ENCODE measurements around the gene BET1. TPM values are rescaled to one million over a fixed set of nuclear protein-coding genes. Genes with fewer than 3 reads are reported as not detected.
"Not testable (repeated sequence)": the region's sequence is repeated elsewhere in the genome, so short reads cannot be mapped to it uniquely, and the experiment has no call there.

The BET1 gene
- total and polyA plus RNA-seq, 4 donors = 17.6 to 45.4 (median 20.7) TPM

DNA sequence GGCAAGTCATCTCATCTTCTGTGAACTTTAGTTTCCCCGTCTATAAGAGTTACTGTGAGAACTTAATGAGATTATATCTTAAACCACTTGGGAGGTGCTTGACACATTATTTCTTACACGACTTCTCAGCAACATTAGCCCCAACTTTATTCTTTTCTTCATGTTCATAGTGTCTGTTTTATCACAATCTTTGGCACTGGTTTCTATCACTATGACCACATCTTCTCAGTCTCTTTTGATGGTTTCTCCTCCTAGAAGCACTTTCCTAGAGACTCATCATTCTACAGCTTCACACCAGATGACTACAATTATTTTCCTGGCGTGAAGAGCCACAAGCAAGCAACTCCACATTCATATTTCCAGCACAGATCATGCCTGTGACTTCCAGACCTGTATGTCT lies 26.5 kb upstream of the BET1 start:
- DNase-seq = no peak
- ATAC-seq (ENCODE audit: insufficient read depth, low FRiP score) = no peak
- Histone ChIP-seq H3K36me3 (ENCODE audit: control insufficient read depth in 4 of 4, insufficient read depth in 4 of 4, low read length in 4 of 4) (no peaks in the 10 kb centered on the region), H3K4me1 (ENCODE audit: control insufficient read depth in 5 of 5, insufficient read depth in 5 of 5, low read length in 5 of 5) (no peaks in the 10 kb centered on the region), H3K9ac (ENCODE audit: insufficient read depth in 1 of 2, low read length in 2 of 2) (no peak overlapping the region), H3K4me3 (no peak overlapping the region), H3K27ac (ENCODE audit: low read depth in 1 of 2, low read length in 1 of 2) (no peak overlapping the region), H3K9me3 (ENCODE audit: control insufficient read depth in 4 of 4, insufficient read depth in 3 of 4, low read length in 3 of 4) (no peaks in the 10 kb centered on the region), H3K27me3 (ENCODE audit: control insufficient read depth in 3 of 3, insufficient read depth in 3 of 3, low read length in 2 of 3) (no peaks in the 10 kb centered on the region)
- 78 to 91% methylated on average over 3 of the region's 3 CpGs for WGBS, 2 donors
- TF ChIP-seq, protein P1, sequence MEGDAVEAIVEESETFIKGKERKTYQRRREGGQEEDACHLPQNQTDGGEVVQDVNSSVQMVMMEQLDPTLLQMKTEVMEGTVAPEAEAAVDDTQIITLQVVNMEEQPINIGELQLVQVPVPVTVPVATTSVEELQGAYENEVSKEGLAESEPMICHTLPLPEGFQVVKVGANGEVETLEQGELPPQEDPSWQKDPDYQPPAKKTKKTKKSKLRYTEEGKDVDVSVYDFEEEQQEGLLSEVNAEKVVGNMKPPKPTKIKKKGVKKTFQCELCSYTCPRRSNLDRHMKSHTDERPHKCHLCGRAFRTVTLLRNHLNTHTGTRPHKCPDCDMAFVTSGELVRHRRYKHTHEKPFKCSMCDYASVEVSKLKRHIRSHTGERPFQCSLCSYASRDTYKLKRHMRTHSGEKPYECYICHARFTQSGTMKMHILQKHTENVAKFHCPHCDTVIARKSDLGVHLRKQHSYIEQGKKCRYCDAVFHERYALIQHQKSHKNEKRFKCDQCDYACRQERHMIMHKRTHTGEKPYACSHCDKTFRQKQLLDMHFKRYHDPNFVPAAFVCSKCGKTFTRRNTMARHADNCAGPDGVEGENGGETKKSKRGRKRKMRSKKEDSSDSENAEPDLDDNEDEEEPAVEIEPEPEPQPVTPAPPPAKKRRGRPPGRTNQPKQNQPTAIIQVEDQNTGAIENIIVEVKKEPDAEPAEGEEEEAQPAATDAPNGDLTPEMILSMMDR (IDR thresholded peaks at IDR 0.05; ENCODE audit: control extremely low read depth, extremely low read depth) = no peak

DNA sequence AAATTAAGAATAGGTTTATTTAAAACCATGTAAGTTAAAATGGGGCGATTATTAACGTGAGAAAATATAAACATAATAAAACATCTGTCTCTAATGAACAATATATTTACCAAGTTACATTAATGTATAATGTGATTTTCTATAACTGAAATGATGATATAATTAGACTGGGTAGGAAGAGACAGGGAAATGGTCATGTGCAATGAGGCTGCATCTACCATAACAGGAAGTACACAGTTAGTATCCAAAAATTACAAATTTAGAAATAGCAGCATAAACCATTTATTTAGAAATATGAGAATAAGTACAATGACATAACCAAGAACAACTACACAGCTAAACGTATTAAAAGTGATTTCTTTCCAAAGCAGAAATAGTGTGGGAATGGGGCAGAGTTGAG lies 25.8 kb upstream of the BET1 start:
- Histone ChIP-seq H3K27ac (ENCODE audit: low read depth in 1 of 2, low read length in 1 of 2) (no peak overlapping the region), H3K9me3 (ENCODE audit: control insufficient read depth in 4 of 4, insufficient read depth in 3 of 4, low read length in 3 of 4) (no peaks in the 10 kb centered on the region), H3K9ac (ENCODE audit: insufficient read depth in 1 of 2, low read length in 2 of 2) (no peak overlapping the region), H3K4me1 (ENCODE audit: control insufficient read depth in 5 of 5, insufficient read depth in 5 of 5, low read length in 5 of 5) (no peaks in the 10 kb centered on the region), H3K36me3 (ENCODE audit: control insufficient read depth in 4 of 4, insufficient read depth in 4 of 4, low read length in 4 of 4) (no peaks in the 10 kb centered on the region), H3K4me3 (no peak overlapping the region), H3K27me3 (ENCODE audit: control insufficient read depth in 3 of 3, insufficient read depth in 3 of 3, low read length in 2 of 3) (no peaks in the 10 kb centered on the region)
- DNase-seq = no peak
- ATAC-seq (ENCODE audit: insufficient read depth, low FRiP score) = no peak
- WGBS, 2 donors = 79 to 84% methylated on average over 3 of the region's 3 CpGs
- TF ChIP-seq, protein P1 (IDR thresholded peaks at IDR 0.05; ENCODE audit: control extremely low read depth, extremely low read depth) = no peak

DNA sequence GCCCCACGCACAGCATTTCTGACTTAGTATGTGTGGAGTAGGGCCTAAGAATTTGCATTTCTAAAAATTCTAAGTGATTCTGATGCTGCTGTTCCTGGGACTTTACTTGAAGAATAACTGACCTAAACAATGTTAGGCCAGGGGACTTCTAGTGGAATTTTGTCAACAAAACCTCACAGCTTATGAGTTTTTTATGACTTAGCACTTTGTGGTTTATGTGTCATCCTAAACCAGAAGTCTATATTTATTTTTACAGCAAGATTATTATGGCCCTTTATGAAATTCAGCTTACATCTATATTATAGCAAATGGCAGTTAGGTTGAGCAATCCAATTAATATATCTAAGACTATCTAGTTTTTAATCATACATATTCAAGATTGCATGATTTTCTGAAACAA lies 24.6 kb upstream of the BET1 start:
- H3K27ac ChIP-seq (ENCODE audit: low read depth in 1 of 2, low read length in 1 of 2) = no peak overlapping the region
- H3K27me3 ChIP-seq (ENCODE audit: control insufficient read depth in 3 of 3, insufficient read depth in 3 of 3, low read length in 2 of 3) = no peaks in the 10 kb centered on the region
- TF ChIP-seq, protein P1 (IDR thresholded peaks at IDR 0.05; ENCODE audit: control extremely low read depth, extremely low read depth) = no peak
- H3K9me3 ChIP-seq (ENCODE audit: control insufficient read depth in 4 of 4, insufficient read depth in 3 of 4, low read length in 3 of 4) = no peaks in the 10 kb centered on the region
- H3K4me1 ChIP-seq (ENCODE audit: control insufficient read depth in 5 of 5, insufficient read depth in 5 of 5, low read length in 5 of 5) = no peaks in the 10 kb centered on the region
- DNase-seq (no peak), ATAC-seq (ENCODE audit: insufficient read depth, low FRiP score) (no peak)
- 97% methylated on average over 1 of the region's 1 CpG for WGBS, 2 donors
- no peak overlapping the region for H3K4me3 ChIP-seq
- no peak overlapping the region for H3K9ac ChIP-seq (ENCODE audit: insufficient read depth in 1 of 2, low read length in 2 of 2)
- H3K36me3 ChIP-seq (ENCODE audit: control insufficient read depth in 4 of 4, insufficient read depth in 4 of 4, low read length in 4 of 4) = no peaks in the 10 kb centered on the region

DNA sequence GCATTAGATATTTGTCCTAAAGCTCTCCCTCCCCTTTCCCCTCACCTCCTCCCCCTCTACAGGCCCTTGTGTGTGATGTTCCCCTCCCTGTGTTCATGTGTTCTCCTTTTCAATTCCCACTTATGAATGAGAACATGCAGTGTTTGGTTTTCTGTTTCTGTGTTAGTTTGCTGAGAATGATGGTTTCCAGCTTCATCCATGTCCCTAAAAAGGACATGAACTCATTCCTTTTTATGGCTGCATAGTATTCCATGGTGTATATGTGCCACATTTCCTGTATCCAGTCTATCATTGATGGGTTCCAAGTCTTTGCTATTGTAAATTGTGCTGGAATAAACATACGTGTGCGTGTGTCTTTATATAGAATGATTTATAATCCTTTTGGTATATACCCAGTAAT lies 22.5 kb upstream of the BET1 start:
- not testable (repeated sequence) for H3K4me1 ChIP-seq (ENCODE audit: control insufficient read depth in 5 of 5, insufficient read depth in 5 of 5, low read length in 5 of 5); H3K9me3 ChIP-seq (ENCODE audit: control insufficient read depth in 4 of 4, insufficient read depth in 3 of 4, low read length in 3 of 4); H3K36me3 ChIP-seq (ENCODE audit: control insufficient read depth in 4 of 4, insufficient read depth in 4 of 4, low read length in 4 of 4); H3K9ac ChIP-seq (ENCODE audit: insufficient read depth in 1 of 2, low read length in 2 of 2); H3K27ac ChIP-seq (ENCODE audit: low read depth in 1 of 2, low read length in 1 of 2); H3K27me3 ChIP-seq (ENCODE audit: control insufficient read depth in 3 of 3, insufficient read depth in 3 of 3, low read length in 2 of 3); DNase-seq; ATAC-seq (ENCODE audit: insufficient read depth, low FRiP score); H3K4me3 ChIP-seq
- WGBS, 2 donors = 92 to 94% methylated on average over 2 of the region's 2 CpGs
